Frontal cortex (tissue), 4 donors: ENCODE results near the gene DUSP10. TPM values are rescaled to one million over a fixed set of nuclear protein-coding genes. Genes with fewer than 3 reads are reported as not detected.

Source experiments
- DNase-seq, 2 donors: peaks; one replicate each; pipeline ENCODE4 v3.0.0; 2012; ENCODE audit warnings: low spot score in 2 of 2
- FAIRE-seq: peaks from 2 replicates; lab custom pipeline; 2012; peaks lifted over from hg19 to GRCh38; lab: Jason Lieb, UNC
- total RNA-seq: library from RNA; depleted of rRNA; stranded (reverse); fragments of >200 nt; gene quantifications from one replicate; pipeline ENCODE4 v1.2.3, GENCODE V29; 2014
- donor health status: control.
- donor health status: control.
- donor health status: control.

The DUSP10 gene
- 6.9 TPM for total RNA-seq

DNA sequence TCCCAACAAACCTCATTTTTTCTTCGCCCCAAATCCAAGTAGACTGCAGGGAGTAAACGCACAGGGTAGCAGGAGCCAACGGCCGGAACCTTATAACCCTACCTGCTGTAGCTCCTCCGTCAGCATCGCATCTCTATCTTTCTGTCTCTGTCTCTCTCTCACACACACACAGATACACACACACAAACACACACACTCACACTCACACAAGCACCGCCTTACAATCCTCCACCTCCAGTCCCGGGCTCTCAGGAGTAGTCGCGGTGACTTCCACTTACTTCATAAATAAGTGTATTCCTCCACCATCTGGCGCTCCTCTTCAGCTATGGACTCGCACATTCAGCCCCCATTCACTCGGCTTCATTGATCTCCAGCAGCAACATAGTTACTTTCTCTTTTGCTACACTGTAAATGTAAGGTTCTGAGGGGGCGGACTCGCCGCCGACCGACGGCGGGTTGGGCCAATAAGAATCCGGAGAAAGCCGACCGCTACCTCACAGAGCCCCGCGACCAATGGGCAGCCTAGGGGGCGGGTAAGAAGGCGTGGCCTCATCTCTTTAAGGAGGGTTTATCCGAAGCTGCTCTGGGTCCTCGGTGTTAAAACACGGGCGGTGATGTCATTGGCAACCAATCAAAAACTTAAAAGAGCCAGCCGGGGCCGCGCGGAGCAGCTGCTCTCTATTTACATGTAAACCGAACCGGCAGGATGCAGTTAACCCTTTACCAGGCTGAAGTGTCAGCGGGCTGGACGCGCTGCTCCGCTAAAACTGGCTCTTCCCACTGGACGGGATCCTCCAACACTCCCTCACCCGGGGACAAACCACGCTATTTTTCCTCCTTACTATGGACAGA lies at the start of gene DUSP10:
DUSP10 (minus strand) TSS at position 387 of the 852 bp plus-strand sequence. CDS start 2,345 bp downstream, outside the sequence.
- FAIRE-seq (peak; percentile 97), DNase-seq (peak; percentile 95 to 98)

- no peak for FAIRE-seq
- no peak for DNase-seq
Measured at GRCh38 chr1:221788466-221788865, 46.6 kb upstream of the DUSP10 start.

GRCh38 chr1:221786647-221787046 lies 44.8 kb upstream of the DUSP10 start:
- DNase-seq (no peak), FAIRE-seq (no peak)

GRCh38 chr1:221783936-221784335 lies 42.0 kb upstream of the DUSP10 start:
- FAIRE-seq (no peak), DNase-seq (no peak)

- FAIRE-seq = no peak
Measured at GRCh38 chr1:221783437-221783836, 41.5 kb upstream of the DUSP10 start.

DNA sequence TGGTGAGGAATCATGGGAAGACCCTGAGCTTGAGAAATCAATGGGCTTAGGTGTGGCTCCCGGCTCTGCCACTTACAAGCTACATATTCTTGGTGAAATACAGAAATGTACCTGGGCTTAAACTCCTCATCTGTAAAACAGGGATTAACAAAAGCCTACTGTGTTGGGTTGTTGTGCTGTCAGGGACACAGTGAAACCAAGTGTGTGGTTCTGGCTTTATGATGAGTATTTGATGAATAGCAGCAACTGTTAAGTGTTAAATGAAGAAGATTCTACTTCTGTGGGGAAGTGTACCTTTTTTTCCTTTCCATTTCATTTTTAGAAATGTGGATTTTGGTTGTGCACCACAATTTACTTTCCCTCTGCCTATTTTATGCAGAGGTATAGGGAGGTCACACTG lies 41.1 kb upstream of the DUSP10 start:
- peak in 1 of 2 donors; percentile 13 for DNase-seq
- no peak for FAIRE-seq

More at GRCh38 chr1:221783437-221783836, 41.5 kb upstream of the DUSP10 start:
- no peak for DNase-seq

- DNase-seq = no peak
- no peak for FAIRE-seq
Measured at GRCh38 chr1:221782477-221782876, 40.6 kb upstream of the DUSP10 start.

DNA sequence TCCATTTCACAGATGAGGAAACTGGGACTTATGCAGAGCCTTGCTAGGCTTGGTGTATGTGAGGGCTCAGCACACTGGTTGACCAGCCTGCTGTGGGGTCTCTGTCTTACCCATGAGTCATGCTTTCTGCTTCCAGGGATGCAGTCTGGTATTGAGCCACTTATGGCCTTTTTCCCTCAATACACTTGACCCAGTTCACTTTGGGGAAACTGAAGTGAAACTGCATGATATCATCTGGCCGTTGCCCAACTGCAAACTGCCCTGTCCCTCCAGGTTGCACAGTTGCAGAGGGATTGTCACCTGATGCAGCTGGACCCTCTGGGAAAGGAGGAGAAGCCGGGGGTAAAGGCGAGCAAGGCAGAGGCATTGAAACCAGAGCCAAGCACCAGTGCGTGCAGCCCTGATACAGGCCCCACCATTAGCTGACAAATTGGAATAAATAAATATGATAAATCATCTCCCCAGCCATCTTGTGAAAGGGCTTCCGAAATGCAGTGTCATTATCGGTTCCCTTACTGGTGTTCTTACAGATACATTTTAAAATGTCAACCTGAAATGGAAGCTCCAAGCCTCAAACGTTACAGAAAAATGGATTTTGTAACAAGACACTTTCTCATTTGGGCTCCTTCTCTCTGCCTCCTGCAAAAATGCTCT lies 39.3 kb upstream of the DUSP10 start:
- FAIRE-seq = no peak
- DNase-seq = no peak

GRCh38 chr1:221780175-221780574 lies 38.3 kb upstream of the DUSP10 start:
- FAIRE-seq (no peak), DNase-seq (no peak)

DNA sequence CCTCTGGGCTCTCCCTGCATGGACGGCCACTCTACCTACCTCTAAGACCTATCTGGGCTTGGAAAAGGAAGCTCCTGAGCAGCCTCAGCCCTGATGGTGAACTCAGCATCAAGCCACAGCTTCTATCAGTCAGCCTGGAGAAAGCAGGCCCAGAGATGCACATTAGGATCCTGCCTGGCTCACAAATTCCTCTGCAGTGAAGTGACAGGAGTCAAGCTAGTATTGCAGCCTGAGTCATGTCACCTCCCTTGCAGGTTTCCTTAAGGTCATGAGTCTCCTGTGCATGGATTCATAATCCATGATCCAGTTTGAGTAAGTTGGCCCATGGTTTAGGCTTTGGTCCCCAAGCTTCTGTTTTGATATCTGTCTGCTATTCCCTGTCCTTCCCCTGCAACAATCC lies 37.9 kb upstream of the DUSP10 start:
- DNase-seq (no peak), FAIRE-seq (no peak)

GRCh38 chr1:221778535-221779142 lies 36.8 kb upstream of the DUSP10 start:
- no peak for FAIRE-seq

DNA sequence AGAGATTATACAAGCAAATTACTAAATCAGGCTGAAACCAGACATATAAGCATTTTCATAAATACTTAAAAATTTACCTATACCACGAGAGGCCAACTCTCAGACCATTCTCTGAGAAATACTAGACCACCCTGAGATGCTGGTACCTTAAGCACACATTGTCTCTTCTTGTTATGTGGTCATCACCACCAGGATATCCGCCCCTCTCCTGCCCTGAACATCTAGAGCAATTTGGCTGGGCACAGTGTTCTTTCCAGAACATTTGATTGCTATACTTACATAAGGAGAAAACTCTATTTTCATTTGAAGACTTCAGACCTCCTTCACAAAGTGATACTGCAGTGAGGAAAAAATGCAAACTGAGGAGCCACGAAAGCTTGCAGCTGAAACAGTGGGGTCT lies 36.2 kb upstream of the DUSP10 start:
- DNase-seq (no peak), FAIRE-seq (no peak)

More at GRCh38 chr1:221778535-221779142, 36.8 kb upstream of the DUSP10 start:
- no peak for DNase-seq

GRCh38 chr1:221777431-221778072 lies 35.7 kb upstream of the DUSP10 start:
- no peak for DNase-seq
- no peak for FAIRE-seq

- FAIRE-seq (no peak), DNase-seq (no peak)
Measured at GRCh38 chr1:221776495-221777301, 34.8 kb upstream of the DUSP10 start.

DNA sequence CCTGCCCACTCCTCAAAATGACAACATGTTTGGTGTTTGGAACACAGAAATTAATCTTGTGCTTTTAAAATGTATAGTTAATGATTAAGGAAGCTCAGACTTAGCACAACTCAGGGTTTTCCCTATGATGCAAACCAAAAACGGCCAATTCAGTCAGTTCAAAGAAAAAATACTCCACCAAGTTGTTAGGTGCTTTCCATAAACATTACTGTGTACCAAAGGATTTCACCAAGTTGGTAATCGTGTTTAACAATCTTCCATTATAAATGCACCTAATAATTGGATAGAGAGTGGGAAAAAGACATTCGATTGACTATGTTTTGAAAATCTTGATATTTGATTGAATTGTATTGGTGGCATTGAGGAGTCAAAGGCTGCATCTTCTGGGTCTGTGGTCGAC lies 33.3 kb upstream of the DUSP10 start:
- no peak for FAIRE-seq

GRCh38 chr1:221774054-221774842 lies 32.4 kb upstream of the DUSP10 start:
- no peak for FAIRE-seq

More for the DNA sequence above, 33.3 kb upstream of the DUSP10 start:
- no peak for DNase-seq

GRCh38 chr1:221773383-221773782 lies 31.5 kb upstream of the DUSP10 start:
- DNase-seq = no peak
- FAIRE-seq = no peak

More at GRCh38 chr1:221774054-221774842, 32.4 kb upstream of the DUSP10 start:
- DNase-seq = no peak

DNA sequence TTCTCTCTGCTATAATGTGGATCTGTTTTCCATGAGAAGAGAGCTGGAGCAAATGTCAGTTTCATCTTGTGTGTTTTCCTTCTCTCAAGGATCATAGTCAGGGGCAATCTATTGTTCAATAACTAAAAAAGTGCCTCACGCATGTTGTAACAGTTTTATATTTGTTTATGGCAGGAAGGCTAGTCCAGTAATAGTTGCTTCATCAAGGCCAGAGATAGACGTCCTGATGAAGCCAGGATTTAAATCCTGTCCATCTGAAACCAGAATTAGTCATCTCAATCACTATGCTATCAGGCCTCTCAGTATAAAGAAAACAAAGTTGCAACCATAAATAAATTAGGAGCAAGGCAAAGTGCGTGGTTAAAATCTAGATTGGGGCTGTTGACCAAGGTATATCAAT lies 30.2 kb upstream of the DUSP10 start:
- FAIRE-seq (no peak), DNase-seq (no peak)
